ENCODE data around the gene THBS3.
"Not testable (repeated sequence)": the region's sequence is repeated elsewhere in the genome, so short reads cannot be mapped to it uniquely, and the experiment has no call there.

The THBS3 gene

GRCh38 chr1:155164625-155165024, 43.1 kb downstream of the THBS3 start:
- not testable (repeated sequence) for H3K9me3 ChIP-seq (ENCODE audit: control insufficient read depth, low read length); H3K4me3 ChIP-seq (ENCODE audit: low read length); H3K36me3 ChIP-seq (ENCODE audit: control insufficient read depth, insufficient read depth, low read length)

GRCh38 chr1:155163785-155164184, 43.9 kb downstream of the THBS3 start:
- H3K27me3 ChIP-seq (ENCODE audit: control insufficient read depth, insufficient read depth, low read length); H3K36me3 ChIP-seq (ENCODE audit: control insufficient read depth, insufficient read depth, low read length); H3K9me3 ChIP-seq (ENCODE audit: control insufficient read depth, low read length); H3K4me1 ChIP-seq (ENCODE audit: control insufficient read depth, insufficient read depth, low read length); H3K9ac ChIP-seq (ENCODE audit: low read length); H3K4me3 ChIP-seq (ENCODE audit: low read length): not testable (repeated sequence)

More at GRCh38 chr1:155164625-155165024, 43.1 kb downstream of the THBS3 start:
- not testable (repeated sequence) for H3K4me1 ChIP-seq (ENCODE audit: control insufficient read depth, insufficient read depth, low read length); H3K9ac ChIP-seq (ENCODE audit: low read length); H3K27me3 ChIP-seq (ENCODE audit: control insufficient read depth, insufficient read depth, low read length)

GRCh38 chr1:155162631-155163030, 45.1 kb downstream of the THBS3 start:
- H3K4me1 ChIP-seq (ENCODE audit: control insufficient read depth, insufficient read depth, low read length); H3K36me3 ChIP-seq (ENCODE audit: control insufficient read depth, insufficient read depth, low read length); H3K4me3 ChIP-seq (ENCODE audit: low read length); H3K9ac ChIP-seq (ENCODE audit: low read length); H3K27me3 ChIP-seq (ENCODE audit: control insufficient read depth, insufficient read depth, low read length); H3K9me3 ChIP-seq (ENCODE audit: control insufficient read depth, low read length): not testable (repeated sequence)

- Histone ChIP-seq H3K9ac (ENCODE audit: low read length) (no peak overlapping the region), H3K4me1 (ENCODE audit: control insufficient read depth, insufficient read depth, low read length) (no peaks in the 10 kb centered on the region), H3K9me3 (ENCODE audit: control insufficient read depth, low read length) (no peaks in the 10 kb centered on the region)
Observed at GRCh38 chr1:155160128-155160527, 47.6 kb downstream of the THBS3 start.

GRCh38 chr1:155158991-155159390, 48.7 kb downstream of the THBS3 start:
- no peak overlapping the region for H3K9ac ChIP-seq (ENCODE audit: low read length)
- H3K36me3 ChIP-seq (ENCODE audit: control insufficient read depth, insufficient read depth, low read length): no peaks in the 10 kb centered on the region
- no peaks in the 10 kb centered on the region for H3K9me3 ChIP-seq (ENCODE audit: control insufficient read depth, low read length)
- H3K27me3 ChIP-seq (ENCODE audit: control insufficient read depth, insufficient read depth, low read length): no peaks in the 10 kb centered on the region
- no peak overlapping the region for H3K4me3 ChIP-seq (ENCODE audit: low read length)
- H3K4me1 ChIP-seq (ENCODE audit: control insufficient read depth, insufficient read depth, low read length): no peaks in the 10 kb centered on the region

More at GRCh38 chr1:155160128-155160527, 47.6 kb downstream of the THBS3 start:
- Histone ChIP-seq H3K27me3 (ENCODE audit: control insufficient read depth, insufficient read depth, low read length) (no peaks in the 10 kb centered on the region), H3K4me3 (ENCODE audit: low read length) (no peak overlapping the region), H3K36me3 (ENCODE audit: control insufficient read depth, insufficient read depth, low read length) (no peaks in the 10 kb centered on the region)

GRCh38 chr1:155155996-155156643, 51.6 kb downstream of the THBS3 start:
- H3K4me1 ChIP-seq (ENCODE audit: control insufficient read depth, insufficient read depth, low read length); H3K9me3 ChIP-seq (ENCODE audit: control insufficient read depth, low read length); H3K27me3 ChIP-seq (ENCODE audit: control insufficient read depth, insufficient read depth, low read length); H3K36me3 ChIP-seq (ENCODE audit: control insufficient read depth, insufficient read depth, low read length); H3K9ac ChIP-seq (ENCODE audit: low read length); H3K4me3 ChIP-seq (ENCODE audit: low read length): not testable (repeated sequence)

Data from mucosa of stomach (tissue), 1 donor.